Measurements from ENCODE around the gene UQCC2.

UQCC2 gene
- total RNA-seq, result 9.4 to 37.3 (median 25.3) reads per million in 18 experiments

DNA sequence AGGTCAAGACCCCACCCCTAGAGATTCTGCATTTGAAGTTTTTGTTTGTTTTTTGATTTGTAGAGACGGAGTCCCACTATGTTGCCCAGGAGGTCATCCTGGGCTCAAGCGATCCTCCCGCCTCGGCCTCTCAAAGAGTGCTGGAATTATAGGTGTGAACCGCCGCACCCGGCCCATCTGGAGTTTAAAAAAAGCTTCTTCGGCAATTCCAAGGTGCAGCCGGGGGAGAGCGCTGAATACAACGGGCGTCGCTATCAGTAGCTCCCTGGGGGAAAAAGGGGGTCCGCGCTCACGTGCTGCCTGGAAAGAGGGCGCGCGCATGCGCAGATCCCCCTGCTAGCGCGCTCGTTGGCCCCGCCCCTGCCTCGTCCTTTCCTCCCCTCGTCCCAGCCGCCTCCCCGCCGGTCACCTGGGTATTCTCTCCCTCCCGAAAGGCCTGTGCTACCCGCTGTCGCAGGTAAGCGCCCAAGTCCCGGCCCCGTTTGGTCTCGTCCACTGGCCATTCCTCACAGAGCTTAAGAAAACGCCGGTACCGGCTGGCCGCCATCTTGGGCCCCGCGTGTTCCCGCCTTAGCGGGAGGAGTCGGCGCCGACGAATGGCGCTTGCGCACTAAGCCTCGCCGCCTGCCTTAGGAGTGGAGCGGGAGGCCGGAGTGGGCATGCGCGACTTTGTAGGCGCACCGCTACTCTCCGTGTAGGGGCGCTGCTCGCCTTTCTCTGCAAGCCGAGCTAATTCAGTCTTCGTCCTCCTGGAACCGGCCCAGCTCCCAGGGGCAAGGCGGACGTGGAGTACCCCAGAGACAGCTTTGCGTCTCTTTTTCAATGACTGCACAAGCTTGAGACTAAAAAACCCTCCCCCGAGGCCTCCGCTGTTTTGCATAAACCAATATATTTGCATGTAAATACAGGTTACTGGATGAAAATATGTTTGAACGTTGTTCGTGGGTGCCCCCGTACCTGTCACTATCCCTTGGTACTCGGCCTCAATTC is at the start of gene UQCC2:
TSS of gene UQCC2 (minus strand) at position 561 of the 990 bp plus-strand sequence. CDS start at position 547, 14 bp downstream.
- DNase-seq, result peak; percentile 97 to 99

- DNase-seq, result no peak
These were observed 48.6 kb upstream of the UQCC2 start for GRCh38 chr6:33759887-33760629.

GRCh38 chr6:33758815-33759216 is 47.3 kb upstream of the UQCC2 start:
- DNase-seq, result no peak

- no peak for DNase-seq
These were observed 46.4 kb upstream of the UQCC2 start for GRCh38 chr6:33757906-33758305.

DNA sequence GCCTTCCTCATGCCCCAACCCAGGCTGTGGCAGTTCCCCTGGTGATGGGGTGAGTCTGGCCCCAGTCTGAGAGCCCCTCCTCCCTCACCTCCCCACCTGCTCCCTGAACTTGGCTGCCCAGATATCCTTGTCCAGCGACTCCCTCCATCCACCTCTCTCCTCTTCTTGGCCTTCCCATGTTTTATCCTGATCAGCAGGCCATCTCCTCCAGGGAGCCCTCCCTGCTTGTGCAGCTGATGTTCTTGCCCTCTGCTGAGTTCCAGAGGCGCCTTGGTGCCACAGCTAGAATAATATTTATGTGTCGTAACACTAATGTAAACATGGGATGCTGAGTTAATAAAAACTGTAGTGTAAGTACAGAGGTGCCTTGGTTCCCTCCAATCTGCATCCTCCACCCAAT is 45.6 kb upstream of the UQCC2 start:
- no peak for DNase-seq

DNA sequence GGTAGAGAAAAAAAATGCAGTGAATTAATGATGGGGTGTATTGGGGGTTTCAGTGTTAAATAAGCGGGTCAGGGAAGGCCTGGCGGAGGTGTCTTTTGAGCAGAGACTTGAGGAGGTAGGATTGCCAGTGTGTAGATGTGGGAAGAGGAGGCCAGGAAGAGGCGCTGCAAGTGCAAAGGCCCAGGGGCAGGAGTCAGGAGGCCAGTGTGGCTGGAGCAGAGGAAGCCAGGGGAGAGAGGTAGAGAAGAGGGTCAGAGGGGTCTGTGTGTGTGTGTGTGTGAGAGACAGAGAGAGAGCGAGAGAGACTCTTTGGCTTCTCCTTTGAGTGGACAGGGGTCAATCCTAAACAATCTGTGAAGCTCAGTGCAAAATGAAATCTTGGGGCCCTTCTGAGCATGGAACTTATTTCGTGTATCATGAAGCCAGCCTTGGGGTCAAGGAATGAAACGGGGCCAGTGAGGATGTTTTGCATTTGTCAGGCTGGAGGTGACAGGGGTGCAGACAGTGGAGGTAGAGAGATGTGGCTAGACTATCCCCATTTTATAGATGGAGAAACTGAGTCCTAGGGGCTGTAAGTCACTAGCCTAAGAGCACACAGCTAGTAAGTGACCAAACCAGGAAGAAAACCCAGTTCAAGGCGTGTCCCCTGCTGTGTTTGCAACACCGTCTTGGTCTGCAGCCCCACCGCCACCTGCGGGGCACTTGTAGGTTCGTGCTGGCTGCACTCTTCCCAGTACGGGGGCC is 44.9 kb upstream of the UQCC2 start:
- no peak for DNase-seq

GRCh38 chr6:33755070-33755869 is 43.8 kb upstream of the UQCC2 start:
- DNase-seq, result no peak

DNA sequence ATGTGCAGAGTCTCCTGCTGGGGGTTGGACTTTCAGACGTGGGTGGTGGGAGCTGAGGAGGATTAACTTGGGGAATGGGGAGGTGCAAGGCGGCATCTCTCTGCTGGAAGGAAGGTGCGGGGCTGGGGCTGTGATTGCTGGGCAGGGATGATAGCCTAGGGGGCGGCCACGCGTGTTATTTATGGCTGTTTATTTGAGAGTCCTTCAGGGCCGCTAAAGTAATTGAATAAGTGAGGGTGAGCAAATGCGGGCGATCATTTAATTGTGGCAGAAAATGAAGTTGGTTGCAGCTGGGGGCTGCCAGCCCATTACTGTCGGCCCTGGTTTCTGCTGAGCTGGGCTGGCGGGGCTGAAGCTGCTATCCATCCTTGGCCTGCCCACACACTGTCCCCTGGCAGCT is 42.7 kb upstream of the UQCC2 start:
- DNase-seq, result no peak

DNA sequence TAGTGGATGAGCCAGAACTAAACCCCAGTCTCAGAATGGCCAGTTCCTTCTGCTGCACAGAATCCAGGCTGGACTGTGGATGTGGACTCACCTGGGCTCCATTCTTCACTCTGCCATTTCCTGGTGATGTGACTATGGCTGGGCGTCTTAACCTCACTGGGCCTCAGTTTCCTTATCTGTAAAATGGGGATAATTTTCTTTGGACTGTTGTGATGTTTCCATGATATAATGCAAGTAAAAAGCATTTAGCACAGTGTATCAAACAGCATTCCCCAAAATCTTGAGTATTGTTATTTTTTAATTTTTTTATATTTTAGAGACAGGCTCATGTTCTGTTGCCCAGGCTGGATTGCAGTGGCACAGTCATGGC is 41.1 kb upstream of the UQCC2 start:
- DNase-seq, result no peak

DNA sequence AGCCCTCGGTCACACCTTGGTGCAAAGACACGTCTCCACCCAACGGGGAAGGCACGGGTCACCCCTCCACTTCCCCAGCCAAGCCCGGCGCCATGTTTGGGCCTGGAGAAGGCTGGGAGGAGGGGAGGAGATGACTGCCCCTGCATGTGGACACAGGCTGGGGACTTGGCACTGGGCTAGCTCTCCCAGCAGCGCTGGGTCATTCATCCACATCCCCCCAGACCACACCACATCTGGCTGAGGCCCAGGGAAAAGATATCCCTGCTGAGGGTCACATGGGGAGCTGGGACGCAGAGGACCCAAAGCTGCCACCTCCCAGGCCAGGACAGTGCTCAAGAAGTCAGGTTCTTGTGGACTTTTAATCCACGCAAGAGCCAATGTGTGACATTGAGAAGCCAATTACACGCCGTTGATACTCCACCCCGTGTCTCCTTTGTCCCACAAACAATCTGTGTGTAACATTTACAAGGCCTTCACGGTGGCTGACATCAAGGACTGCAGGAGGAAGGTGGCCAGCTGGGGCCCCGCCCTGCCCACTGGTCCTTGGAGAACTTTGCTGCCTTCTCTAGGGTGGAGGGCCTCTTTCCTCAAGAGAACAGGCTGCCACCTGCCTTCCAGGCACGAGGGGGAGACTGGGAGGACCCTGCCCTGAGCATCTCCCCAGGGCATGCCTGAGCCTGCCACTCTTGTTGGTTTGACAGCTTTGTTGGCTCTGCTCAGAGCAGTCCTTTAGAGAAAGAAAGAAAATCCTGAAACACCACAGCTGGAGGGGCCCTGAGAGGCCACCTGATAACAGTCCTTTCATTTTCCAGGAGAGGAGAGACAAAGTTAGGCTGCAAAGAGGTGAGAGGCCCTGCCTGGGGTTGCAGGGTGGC is 40.5 kb upstream of the UQCC2 start:
- no peak for DNase-seq

DNA sequence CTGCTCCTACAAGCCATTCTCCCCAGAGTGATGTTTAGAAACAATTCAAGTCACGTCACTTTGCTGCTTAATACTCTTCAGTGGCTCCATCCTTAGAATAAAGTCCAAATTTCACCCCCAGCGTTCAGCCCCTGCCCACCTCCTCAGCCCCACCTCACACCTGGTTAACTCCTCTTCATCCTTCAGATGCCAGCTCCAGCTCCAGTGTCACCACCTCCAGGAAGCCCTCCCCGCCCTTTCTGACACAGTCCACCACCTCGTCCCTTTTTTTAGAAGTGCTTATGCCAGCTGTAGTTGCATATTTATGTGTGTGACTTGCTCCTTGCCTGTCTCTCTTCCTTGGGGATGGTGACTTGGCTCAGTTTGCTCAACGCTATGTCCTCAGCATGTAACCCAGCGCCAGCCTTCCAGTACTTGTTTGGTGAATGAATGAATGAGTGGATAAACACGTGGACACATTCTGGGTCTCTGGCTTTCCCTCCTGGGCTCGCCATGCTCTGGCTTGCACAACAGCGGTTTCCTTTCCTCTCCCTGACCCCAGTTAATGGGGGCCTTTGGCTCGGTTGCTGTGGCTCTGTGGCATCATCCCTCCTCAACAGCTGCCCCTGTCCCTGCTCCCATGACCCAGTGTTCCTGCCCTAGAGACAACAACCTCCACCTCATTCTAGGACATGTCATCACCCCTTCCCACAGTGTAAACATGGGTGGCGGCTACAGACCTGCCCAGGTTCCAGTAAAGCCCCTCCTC is 38.9 kb upstream of the UQCC2 start:
- no peak for DNase-seq

- DNase-seq, result no peak
These were observed 37.9 kb upstream of the UQCC2 start for GRCh38 chr6:33749401-33749800.

DNA sequence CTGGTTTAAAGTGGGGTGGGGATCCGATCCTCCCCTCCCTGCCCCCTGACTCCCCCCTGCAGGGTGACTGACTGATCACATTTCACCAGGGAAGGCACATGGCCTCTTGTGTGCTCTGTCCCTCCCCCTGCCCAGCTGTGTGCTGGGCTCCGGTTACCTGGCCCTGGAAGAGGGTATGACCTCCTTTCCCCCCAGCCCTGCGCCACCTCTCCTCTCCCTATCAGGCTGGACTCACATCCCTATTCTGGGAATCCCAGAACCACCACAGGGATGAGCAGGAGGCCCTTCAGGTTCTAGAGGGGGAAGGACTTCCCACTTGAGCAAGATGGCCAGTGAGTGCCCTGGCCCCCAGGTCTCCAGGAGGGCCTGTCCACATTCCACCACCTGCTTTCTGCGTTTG is 37.3 kb upstream of the UQCC2 start:
- no peak for DNase-seq

DNA sequence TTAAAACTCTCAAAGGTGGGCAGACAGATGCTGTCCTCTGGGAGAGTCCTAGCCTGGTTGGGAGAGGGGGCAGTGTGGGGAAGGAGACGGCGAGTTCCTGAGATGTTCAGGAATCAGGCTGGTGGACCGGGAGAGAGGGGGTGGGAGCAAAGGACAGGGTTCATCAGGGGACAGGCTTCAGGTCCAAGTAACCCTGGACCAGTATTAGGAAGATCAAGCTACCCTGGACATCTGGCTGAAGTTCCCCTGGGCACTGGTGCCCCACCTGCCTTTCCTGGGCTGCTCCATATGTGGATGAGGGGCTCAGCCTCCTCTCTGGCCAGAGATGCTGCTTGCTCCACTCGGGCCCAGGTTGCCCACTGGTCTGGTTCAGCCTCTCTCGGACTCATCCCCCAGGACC is 36.3 kb upstream of the UQCC2 start:
- no peak for DNase-seq

DNA sequence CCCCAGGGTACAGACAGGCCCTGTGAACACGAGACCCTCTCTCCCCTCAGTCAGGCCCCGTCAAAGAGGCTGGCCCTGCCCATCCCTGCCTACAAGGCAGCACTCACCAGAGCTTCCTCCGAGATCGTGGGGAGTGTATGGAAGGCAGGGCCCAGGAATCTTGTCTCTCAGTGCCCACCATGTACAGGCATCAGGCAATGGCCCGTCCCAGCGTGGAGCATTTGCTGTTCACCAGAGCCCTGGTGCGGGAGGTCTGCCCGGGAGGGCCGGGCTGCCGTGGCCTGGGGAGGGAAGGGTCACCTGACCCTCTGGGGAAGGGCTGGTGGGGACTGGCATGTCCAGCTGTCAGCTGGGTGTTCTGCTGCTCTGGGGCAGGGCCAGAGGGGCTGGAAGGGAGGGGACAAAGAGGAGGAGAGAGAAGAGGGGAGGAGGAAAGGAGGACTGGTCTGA is 35.2 kb upstream of the UQCC2 start, which contains the start of gene IP6K3:
TSS of gene IP6K3 (minus strand) at position 255 of the 450 bp plus-strand sequence. CDS start 11,429 bp downstream, outside the sequence.
- DNase-seq, result no peak

- no peak for DNase-seq
These were observed 34.6 kb upstream of the UQCC2 start for GRCh38 chr6:33746036-33746600.

DNA sequence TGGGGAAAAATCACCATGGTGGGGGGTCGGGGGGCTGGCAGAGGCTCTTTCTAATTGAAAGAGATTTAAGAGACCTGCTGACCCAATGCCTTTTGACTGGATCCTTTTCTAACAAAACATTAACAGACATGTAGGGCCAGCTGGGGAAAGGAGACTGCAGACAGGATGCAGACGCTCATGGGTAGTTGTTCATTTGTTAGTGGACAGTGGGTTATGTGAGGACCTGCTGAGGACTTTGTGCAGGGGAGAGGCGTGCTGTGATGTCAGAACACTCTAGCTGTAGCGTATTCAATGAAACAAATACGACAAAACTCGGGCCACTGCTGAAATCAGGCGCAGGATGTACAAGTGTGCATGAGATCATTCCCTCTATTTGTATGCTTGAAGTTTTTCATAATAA is 34.0 kb upstream of the UQCC2 start:
- no peak for DNase-seq

DNA sequence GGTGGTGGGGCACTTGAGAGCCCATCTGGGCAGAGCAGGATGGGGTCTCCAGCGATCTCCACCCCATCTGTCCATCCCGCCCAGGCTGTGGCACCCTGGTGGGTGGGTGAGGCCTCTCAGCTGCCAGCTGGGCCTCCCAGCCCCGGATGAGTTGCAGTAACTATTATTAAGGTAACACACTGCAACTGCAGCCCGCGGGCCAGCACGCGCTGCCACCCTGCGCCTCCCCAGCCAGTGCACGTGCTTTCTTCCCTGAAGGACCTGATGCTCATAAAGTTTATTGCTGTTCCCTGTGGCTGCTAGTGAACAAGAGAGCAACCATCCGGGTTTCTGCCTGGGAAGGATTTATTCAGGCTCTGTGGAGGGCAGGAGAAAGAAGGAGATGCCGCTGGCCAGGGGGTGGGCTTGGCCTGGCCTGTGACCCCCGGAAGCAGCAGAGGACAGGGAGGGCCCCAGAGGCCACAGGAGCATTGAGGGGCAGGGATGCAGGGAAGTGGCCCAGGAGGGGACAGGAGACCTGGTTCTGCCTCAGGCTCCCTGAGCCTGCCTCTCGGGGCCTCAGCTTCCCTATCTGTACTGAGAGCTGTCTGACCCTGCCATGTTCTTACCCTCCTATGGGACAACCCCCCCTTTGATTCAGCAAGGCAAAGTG is 33.5 kb upstream of the UQCC2 start:
- DNase-seq, result no peak
